GM10847 (cell line): ENCODE measurements around the gene ARGLU1.

Experiments
- POLR2A ChIP-seq: IDR thresholded peaks from 2 replicates; pipeline ENCODE4 v1.6.1; 2011; ENCODE audit not compliant: insufficient read length; ENCODE audit errors: extremely low read depth

ARGLU1 gene

DNA sequence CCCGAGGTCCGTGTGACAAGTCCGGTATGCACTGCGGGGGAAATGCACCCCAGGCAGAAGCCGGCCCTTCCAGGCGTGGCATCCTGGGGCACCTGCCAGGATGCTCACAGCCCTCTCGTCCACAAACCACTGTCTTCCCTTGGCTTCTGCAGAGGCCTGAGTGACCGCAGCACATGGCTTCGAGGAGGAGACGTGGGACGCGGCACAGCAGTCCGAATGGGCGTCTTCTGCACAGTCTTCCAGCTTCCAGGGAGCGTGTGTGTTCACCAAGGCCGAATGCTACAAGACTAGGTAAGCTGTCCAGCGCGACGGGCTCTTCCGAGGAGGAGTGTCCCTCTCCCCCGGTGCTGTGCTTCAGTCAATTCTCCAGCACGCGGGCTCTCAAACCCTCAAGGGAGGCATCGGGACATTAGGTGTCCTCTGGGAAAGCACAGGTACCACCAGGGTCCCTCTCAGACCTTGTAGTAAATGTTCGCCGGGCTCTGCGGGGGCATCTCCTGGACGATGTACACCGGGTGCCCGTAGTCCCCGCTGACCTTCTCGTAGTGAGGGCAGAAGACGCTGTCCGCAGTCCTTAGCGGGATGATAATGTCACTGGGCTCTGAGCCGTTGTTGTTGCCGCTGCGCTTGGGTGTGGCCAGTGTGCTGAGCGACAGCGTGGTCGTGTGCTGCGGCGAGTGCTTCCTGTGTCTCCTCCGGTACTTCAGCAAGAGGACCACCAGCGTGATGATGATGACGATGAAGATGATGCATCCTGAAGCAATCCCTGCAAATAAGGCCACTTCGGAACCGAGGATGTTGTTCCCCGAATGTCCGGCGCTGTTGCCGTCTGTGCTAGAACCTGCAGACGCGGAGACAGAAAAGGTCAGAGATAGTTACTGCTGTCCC, 75.1 kb downstream of the ARGLU1 start:
- no peak for TF ChIP-seq POLR2A

DNA sequence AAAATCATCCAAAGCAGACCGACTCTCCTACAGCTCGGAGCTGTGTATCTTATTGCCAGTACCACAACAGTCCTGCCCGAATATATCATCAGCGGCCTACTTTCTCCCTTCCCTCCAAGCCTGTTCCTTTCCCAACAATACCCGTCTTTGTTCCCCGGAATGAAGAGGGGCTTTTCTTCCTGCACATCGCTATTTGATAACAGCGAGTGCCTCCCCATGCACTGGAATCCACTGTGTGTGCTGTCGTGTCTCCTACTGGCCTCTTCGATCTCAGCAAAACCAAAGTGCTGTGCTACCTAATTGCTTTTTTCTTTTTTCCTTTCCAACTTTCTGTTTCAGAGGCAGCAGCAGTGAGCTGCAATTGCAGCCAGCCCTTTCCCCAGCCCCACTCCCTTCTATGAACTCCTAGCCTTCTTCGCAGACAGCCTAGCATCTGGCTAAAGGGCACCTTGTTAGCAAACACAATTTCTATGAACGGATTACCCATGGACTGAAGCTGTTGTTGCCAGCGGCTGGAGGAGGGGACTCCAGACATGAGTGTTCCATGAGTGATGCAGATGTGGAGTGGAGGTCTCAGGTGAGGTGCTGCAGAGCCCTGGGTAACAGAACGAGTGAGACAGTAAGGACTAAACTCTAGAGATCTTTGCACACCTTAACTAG, 75.9 kb downstream of the ARGLU1 start:
- no peak for TF ChIP-seq POLR2A
